Measurements from ENCODE around the gene AGO4. TPM values are rescaled to one million over a fixed set of nuclear protein-coding genes. Genes with fewer than 3 reads are reported as not detected.

Gene AGO4
- total RNA-seq, 1 experiment from 2014 or later = 12.8 TPM

GRCh38 chr1:35825255-35825654 is 17.4 kb downstream of the AGO4 start:
- no peak overlapping the region for H3K4ac ChIP-seq (ENCODE audit: low read depth, low read length)
- H3K27me3 ChIP-seq (ENCODE audit: insufficient read depth, low read length) = no peaks in the 10 kb centered on the region
- WGBS (ENCODE audit: extremely low coverage, insufficient read length, low lambda C conversion rate) = no CpG with 5 or more reads among the region's 1 CpG
- no peak overlapping the region for H4K5ac ChIP-seq (ENCODE audit: insufficient read length, low read depth, low read length)
- Mint-ChIP-seq H3K27me3 (ENCODE audit: low read depth) (no peaks in the 10 kb centered on the region), H3K4me1 (no peaks in the 10 kb centered on the region), H3K36me3 (ENCODE audit: insufficient read depth in 1 of 3, low read depth in 3 of 3) (peaks cover 2 to 32% (median 19%) of the 10 kb centered on the region in 3 experiments; a peak in 6 of 7 replicates), H3K4me3 (no peak overlapping the region), H3K9me3 (no peaks in the 10 kb centered on the region), H3K27ac (no peak overlapping the region)
- H2BK5ac ChIP-seq (ENCODE audit: insufficient read length, low read length) = no peak overlapping the region
- no peak overlapping the region for H3T11ph ChIP-seq (ENCODE audit: low read length)
- H3K79me1 ChIP-seq (ENCODE audit: insufficient read depth, low read depth, low read length, poor library complexity, severe bottlenecking) = no peaks in the 10 kb centered on the region
- H3K4me2 ChIP-seq (ENCODE audit: insufficient read depth, insufficient read length, low read length) = no peak overlapping the region
- H3K4me1 ChIP-seq (ENCODE audit: insufficient read depth, low read length) = no peaks in the 10 kb centered on the region
- H2BK15ac ChIP-seq (ENCODE audit: low read depth, low read length) = no peak overlapping the region
- no peak overlapping the region for H3K14ac ChIP-seq (ENCODE audit: insufficient read depth, low read length)
- H2BK12ac ChIP-seq (ENCODE audit: insufficient read length, low read depth, low read length) = no peak overlapping the region
- no peaks in the 10 kb centered on the region for H3K9me3 ChIP-seq (ENCODE audit: control insufficient read depth, low read depth, low read length)
- no peaks in the 10 kb centered on the region for H4K20me1 ChIP-seq (ENCODE audit: control insufficient read depth, insufficient read depth, insufficient read length)
- TF ChIP-seq, protein P1, sequence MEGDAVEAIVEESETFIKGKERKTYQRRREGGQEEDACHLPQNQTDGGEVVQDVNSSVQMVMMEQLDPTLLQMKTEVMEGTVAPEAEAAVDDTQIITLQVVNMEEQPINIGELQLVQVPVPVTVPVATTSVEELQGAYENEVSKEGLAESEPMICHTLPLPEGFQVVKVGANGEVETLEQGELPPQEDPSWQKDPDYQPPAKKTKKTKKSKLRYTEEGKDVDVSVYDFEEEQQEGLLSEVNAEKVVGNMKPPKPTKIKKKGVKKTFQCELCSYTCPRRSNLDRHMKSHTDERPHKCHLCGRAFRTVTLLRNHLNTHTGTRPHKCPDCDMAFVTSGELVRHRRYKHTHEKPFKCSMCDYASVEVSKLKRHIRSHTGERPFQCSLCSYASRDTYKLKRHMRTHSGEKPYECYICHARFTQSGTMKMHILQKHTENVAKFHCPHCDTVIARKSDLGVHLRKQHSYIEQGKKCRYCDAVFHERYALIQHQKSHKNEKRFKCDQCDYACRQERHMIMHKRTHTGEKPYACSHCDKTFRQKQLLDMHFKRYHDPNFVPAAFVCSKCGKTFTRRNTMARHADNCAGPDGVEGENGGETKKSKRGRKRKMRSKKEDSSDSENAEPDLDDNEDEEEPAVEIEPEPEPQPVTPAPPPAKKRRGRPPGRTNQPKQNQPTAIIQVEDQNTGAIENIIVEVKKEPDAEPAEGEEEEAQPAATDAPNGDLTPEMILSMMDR (conservative IDR thresholded peaks at IDR 0.05) = no peak
- H2BK20ac ChIP-seq (ENCODE audit: low read depth, low read length, poor library complexity, severe bottlenecking) = no peak overlapping the region
- no peak for DNase-seq
- no peaks in the 10 kb centered on the region for H3K79me2 ChIP-seq (ENCODE audit: insufficient read depth, low read length)
- H3K27ac ChIP-seq (ENCODE audit: insufficient read length, low read depth, low read length) = no peak overlapping the region
- H4K8ac ChIP-seq (replicated peaks; ENCODE audit: insufficient read length, low read depth, low read length) = no peak overlapping the region
- H3K23me2 ChIP-seq (ENCODE audit: insufficient read length, low read depth, low read length, poor library complexity, severe bottlenecking) = no peaks in the 10 kb centered on the region
- H3K23ac ChIP-seq (ENCODE audit: insufficient read length, low read depth, low read length) = no peak overlapping the region
- no peak overlapping the region for H2AFZ ChIP-seq (ENCODE audit: low read length)
- H2BK120ac ChIP-seq (ENCODE audit: low read depth, low read length, poor library complexity, severe bottlenecking) = no peak overlapping the region
- no peak overlapping the region for H3K18ac ChIP-seq (ENCODE audit: insufficient read length, low read depth, low read length)
- H2AK5ac ChIP-seq (ENCODE audit: insufficient read length, low read length) = no peak overlapping the region
- no peak overlapping the region for H4K91ac ChIP-seq (ENCODE audit: insufficient read length, low read depth, low read length)
- no peak overlapping the region for H3K9ac ChIP-seq (ENCODE audit: extremely low read depth, insufficient read length, low read length)
- no peak overlapping the region for H3K56ac ChIP-seq (ENCODE audit: insufficient read length, low read depth, low read length)

Data from H9 (cell line).